ENCODE data around the gene ACSS1. TPM values are rescaled to one million over a fixed set of nuclear protein-coding genes. Genes with fewer than 3 reads are reported as not detected.
A peak's percentile ranks its signal among the peaks of the same experiment; 100 is the strongest.

ACSS1 gene
- total RNA-seq, 6 donors from 2014 or later = 39.7 to 122 (median 58.1) TPM

- Histone ChIP-seq H3K36me3 (peaks cover 0 to 40% (median 18%) of the 10 kb centered on the region in 4 donors), H3K4me3 (no peak overlapping the region), H3K27ac (no peak overlapping the region), H3K9me3 (no peaks in the 10 kb centered on the region), H3K4me1 (peaks cover 5 to 38% (median 26%) of the 10 kb centered on the region in 4 donors), H3K27me3 (no peaks in the 10 kb centered on the region)
- ATAC-seq (ENCODE audit: low FRiP score in 2 of 2) (no peak), DNase-seq (peak in 1 of 2 donors; percentile 18)
- WGBS, 2 donors = 87 to 96% methylated on average over 3 to 6 of the region's 6 CpGs
- no peak for TF ChIP-seq EP300 (IDR thresholded peaks at IDR 0.05)
- TF ChIP-seq POLR2A (IDR thresholded peaks at IDR 0.05) = no peak
- no peak for TF ChIP-seq CTCF (IDR thresholded peaks at IDR 0.05)
- TF ChIP-seq POLR2AphosphoS5 (IDR thresholded peaks at IDR 0.05) = no peak
Measured at GRCh38 chr20:25020901-25021301, 37.0 kb downstream of the ACSS1 start.

- Histone ChIP-seq H3K4me3 (no peak overlapping the region), H3K4me1 (peaks cover 5 to 38% (median 26%) of the 10 kb centered on the region in 4 donors), H3K27me3 (no peaks in the 10 kb centered on the region), H3K27ac (peak overlapping the region in 1 of 4 donors; percentile 5), H3K36me3 (peaks cover 0 to 40% (median 17%) of the 10 kb centered on the region in 4 donors), H3K9me3 (no peaks in the 10 kb centered on the region)
- no peak for TF ChIP-seq CTCF (IDR thresholded peaks at IDR 0.05)
- no peak for TF ChIP-seq EP300 (IDR thresholded peaks at IDR 0.05)
- TF ChIP-seq POLR2AphosphoS5 (IDR thresholded peaks at IDR 0.05) = no peak
- TF ChIP-seq POLR2A (IDR thresholded peaks at IDR 0.05) = no peak
- 94 to 100% methylated on average over 3 to 4 of the region's 5 CpGs for WGBS, 2 donors
- DNase-seq = peak in 1 of 2 donors; percentile 11
- ATAC-seq (ENCODE audit: low FRiP score in 2 of 2) = no peak
Measured at GRCh38 chr20:25020345-25020744, 37.6 kb downstream of the ACSS1 start.

GRCh38 chr20:25019381-25020155 is 38.4 kb downstream of the ACSS1 start:
- peak in 1 of 2 donors; percentile 42 for DNase-seq
- Histone ChIP-seq H3K4me3 (no peak overlapping the region), H3K27me3 (no peaks in the 10 kb centered on the region), H3K9me3 (no peaks in the 10 kb centered on the region), H3K4me1 (peaks cover 5 to 38% (median 26%) of the 10 kb centered on the region in 4 donors), H3K36me3 (peaks cover 3 to 45% (median 18%) of the 10 kb centered on the region in 4 donors), H3K27ac (peak overlapping the region in 1 of 4 donors; percentile 30)
- TF ChIP-seq POLR2AphosphoS5 (IDR thresholded peaks at IDR 0.05) (no peak), POLR2A (IDR thresholded peaks at IDR 0.05) (no peak), EP300 (IDR thresholded peaks at IDR 0.05) (no peak), CTCF (IDR thresholded peaks at IDR 0.05) (no peak)
- 75 to 77% methylated on average over 8 to 16 of the region's 16 CpGs for WGBS, 2 donors
- ATAC-seq (ENCODE audit: low FRiP score in 2 of 2) = no peak

GRCh38 chr20:25018841-25019240 is 39.1 kb downstream of the ACSS1 start:
- H3K9me3 ChIP-seq = no peaks in the 10 kb centered on the region
- H3K36me3 ChIP-seq = peaks cover 5 to 52% (median 21%) of the 10 kb centered on the region in 4 donors
- DNase-seq = peak in 1 of 2 donors; percentile 7
- no peaks in the 10 kb centered on the region for H3K27me3 ChIP-seq
- TF ChIP-seq POLR2AphosphoS5 (IDR thresholded peaks at IDR 0.05) = no peak
- TF ChIP-seq CTCF (IDR thresholded peaks at IDR 0.05) = no peak
- no peak for TF ChIP-seq EP300 (IDR thresholded peaks at IDR 0.05)
- no peak for TF ChIP-seq POLR2A (IDR thresholded peaks at IDR 0.05)
- peaks cover 5 to 38% (median 26%) of the 10 kb centered on the region in 4 donors for H3K4me1 ChIP-seq
- peak overlapping the region in 2 of 4 donors; percentile 6 to 30 for H3K27ac ChIP-seq
- WGBS, 2 donors = 87 to 89% methylated on average over 3 to 6 of the region's 6 CpGs
- no peak overlapping the region for H3K4me3 ChIP-seq
- no peak for ATAC-seq (ENCODE audit: low FRiP score in 2 of 2)

Measured in upper lobe of left lung (tissue), 6 donors.